Activated T-cell treated with anti-CD3 and anti-CD28 coated beads, Interleukin-2, amount 50 U/mL, for 4 hours (primary cell): ENCODE measurements around the gene SEMA3E. TPM values are rescaled to one million over a fixed set of nuclear protein-coding genes. Genes with fewer than 3 reads are reported as not detected.

Experiments used
- ATAC-seq, 2 donors: fragments of 200-7000 bp; cut with Tn5 transposase; one replicate each; pipeline ENCODE4 v1.10.0; 2021
- DNase-seq: peaks from one replicate; pipeline ENCODE4 v3.0.0-alpha.2; 2020
- H3K27me3 Mint-ChIP-seq: one replicate; pipeline ENCODE4 v1.8.0; 2021; ENCODE audit warnings: low read depth, mixed read lengths
- H3K36me3 Mint-ChIP-seq: one replicate; pipeline ENCODE4 v1.8.0; 2022; ENCODE audit warnings: mixed read lengths; ENCODE audit not compliant: insufficient read depth
- H3K4me1 Mint-ChIP-seq: one replicate; pipeline ENCODE4 v1.8.0; 2021; ENCODE audit warnings: low read depth, mixed read lengths
- H3K4me3 Mint-ChIP-seq: one replicate; pipeline ENCODE4 v1.8.0; 2021; ENCODE audit warnings: mild to moderate bottlenecking, moderate library complexity, mixed read lengths
- H3K9me3 Mint-ChIP-seq: one replicate; pipeline ENCODE4 v1.8.0; 2021; ENCODE audit warnings: mixed read lengths
- total RNA-seq, 3 donors: library from RNA; stranded (reverse); gene quantifications; one replicate each; pipeline ENCODE4 v1.2.1, GENCODE V29; 2021

SEMA3E gene
- total RNA-seq, 3 donors from 2014 or later, result not detected

- no peak for ATAC-seq
- no peak overlapping the region for H3K4me3 Mint-ChIP-seq
- no peak for DNase-seq
- peaks cover 3% of the 10 kb centered on the region for H3K9me3 Mint-ChIP-seq
- no peaks in the 10 kb centered on the region for H3K36me3 Mint-ChIP-seq
- no peaks in the 10 kb centered on the region for H3K27me3 Mint-ChIP-seq
- H3K4me1 Mint-ChIP-seq, result no peaks in the 10 kb centered on the region
Measured at GRCh38 chr7:83509255-83510021, 139.5 kb downstream of the SEMA3E start.

GRCh38 chr7:83504330-83504729 is 144.6 kb downstream of the SEMA3E start:
- Mint-ChIP-seq H3K4me3 (no peak overlapping the region), H3K9me3 (peaks cover 7% of the 10 kb centered on the region), H3K27me3 (no peaks in the 10 kb centered on the region), H3K36me3 (no peaks in the 10 kb centered on the region), H3K4me1 (no peaks in the 10 kb centered on the region)
- no peak for ATAC-seq
- DNase-seq, result no peak

GRCh38 chr7:83502636-83503035 is 146.3 kb downstream of the SEMA3E start:
- ATAC-seq, result no peak
- no peaks in the 10 kb centered on the region for H3K27me3 Mint-ChIP-seq
- no peaks in the 10 kb centered on the region for H3K4me1 Mint-ChIP-seq
- DNase-seq, result no peak
- H3K36me3 Mint-ChIP-seq, result no peaks in the 10 kb centered on the region
- peaks cover 7% of the 10 kb centered on the region for H3K9me3 Mint-ChIP-seq
- no peak overlapping the region for H3K4me3 Mint-ChIP-seq

GRCh38 chr7:83494683-83495082 is 154.3 kb downstream of the SEMA3E start:
- ATAC-seq, result no peak
- Mint-ChIP-seq H3K4me3 (no peak overlapping the region), H3K9me3 (no peaks in the 10 kb centered on the region)

GRCh38 chr7:83492802-83493201 is 156.1 kb downstream of the SEMA3E start:
- H3K27me3 Mint-ChIP-seq, result no peaks in the 10 kb centered on the region
- ATAC-seq (no peak), DNase-seq (no peak)
- no peaks in the 10 kb centered on the region for H3K4me1 Mint-ChIP-seq
- H3K36me3 Mint-ChIP-seq, result no peaks in the 10 kb centered on the region
- no peak overlapping the region for H3K4me3 Mint-ChIP-seq
- H3K9me3 Mint-ChIP-seq, result peaks cover 4% of the 10 kb centered on the region

More at GRCh38 chr7:83494683-83495082, 154.3 kb downstream of the SEMA3E start:
- no peaks in the 10 kb centered on the region for H3K27me3 Mint-ChIP-seq
- DNase-seq, result no peak
- H3K4me1 Mint-ChIP-seq, result no peaks in the 10 kb centered on the region
- H3K36me3 Mint-ChIP-seq, result no peaks in the 10 kb centered on the region

GRCh38 chr7:83487801-83488200 is 161.1 kb downstream of the SEMA3E start:
- Mint-ChIP-seq H3K4me1 (no peaks in the 10 kb centered on the region), H3K36me3 (no peaks in the 10 kb centered on the region), H3K4me3 (no peak overlapping the region), H3K27me3 (no peaks in the 10 kb centered on the region), H3K9me3 (peaks cover 13% of the 10 kb centered on the region)
- ATAC-seq (no peak), DNase-seq (no peak)

- H3K4me3 Mint-ChIP-seq, result no peak overlapping the region
- H3K9me3 Mint-ChIP-seq, result peaks cover 16% of the 10 kb centered on the region
- no peaks in the 10 kb centered on the region for H3K4me1 Mint-ChIP-seq
- ATAC-seq (no peak), DNase-seq (no peak)
- no peaks in the 10 kb centered on the region for H3K36me3 Mint-ChIP-seq
- H3K27me3 Mint-ChIP-seq, result no peaks in the 10 kb centered on the region
Measured at GRCh38 chr7:83486957-83487356, 162.0 kb downstream of the SEMA3E start.

- H3K36me3 Mint-ChIP-seq, result no peaks in the 10 kb centered on the region
- no peaks in the 10 kb centered on the region for H3K27me3 Mint-ChIP-seq
- H3K9me3 Mint-ChIP-seq, result peaks cover 16% of the 10 kb centered on the region
- no peak overlapping the region for H3K4me3 Mint-ChIP-seq
- ATAC-seq (no peak), DNase-seq (no peak)
- H3K4me1 Mint-ChIP-seq, result no peaks in the 10 kb centered on the region
Measured at GRCh38 chr7:83486536-83486935, 162.4 kb downstream of the SEMA3E start.

- ATAC-seq, result no peak
- no peaks in the 10 kb centered on the region for H3K4me1 Mint-ChIP-seq
- no peak overlapping the region for H3K4me3 Mint-ChIP-seq
- no peak for DNase-seq
- peaks cover 16% of the 10 kb centered on the region for H3K9me3 Mint-ChIP-seq
- no peaks in the 10 kb centered on the region for H3K27me3 Mint-ChIP-seq
- no peaks in the 10 kb centered on the region for H3K36me3 Mint-ChIP-seq
Measured at GRCh38 chr7:83484826-83485225, 164.1 kb downstream of the SEMA3E start.

- H3K36me3 Mint-ChIP-seq, result no peaks in the 10 kb centered on the region
- no peaks in the 10 kb centered on the region for H3K27me3 Mint-ChIP-seq
- peaks cover 17% of the 10 kb centered on the region for H3K9me3 Mint-ChIP-seq
- ATAC-seq (no peak), DNase-seq (no peak)
- no peaks in the 10 kb centered on the region for H3K4me1 Mint-ChIP-seq
- no peak overlapping the region for H3K4me3 Mint-ChIP-seq
Measured at GRCh38 chr7:83484266-83484665, 164.7 kb downstream of the SEMA3E start.

- no peaks in the 10 kb centered on the region for H3K36me3 Mint-ChIP-seq
- no peak overlapping the region for H3K4me3 Mint-ChIP-seq
- DNase-seq, result no peak
- no peaks in the 10 kb centered on the region for H3K4me1 Mint-ChIP-seq
- peaks cover 10% of the 10 kb centered on the region for H3K9me3 Mint-ChIP-seq
- H3K27me3 Mint-ChIP-seq, result no peaks in the 10 kb centered on the region
- no peak for ATAC-seq
Measured at GRCh38 chr7:83478616-83479015, 170.3 kb downstream of the SEMA3E start.

- no peaks in the 10 kb centered on the region for H3K4me1 Mint-ChIP-seq
- peaks cover 9% of the 10 kb centered on the region for H3K9me3 Mint-ChIP-seq
- H3K36me3 Mint-ChIP-seq, result no peaks in the 10 kb centered on the region
- no peak for ATAC-seq
- DNase-seq, result no peak
- H3K27me3 Mint-ChIP-seq, result no peaks in the 10 kb centered on the region
- H3K4me3 Mint-ChIP-seq, result no peak overlapping the region
Measured at GRCh38 chr7:83476511-83477050, 172.4 kb downstream of the SEMA3E start.

- DNase-seq (no peak), ATAC-seq (no peak)
- Mint-ChIP-seq H3K36me3 (no peaks in the 10 kb centered on the region), H3K27me3 (no peaks in the 10 kb centered on the region), H3K4me1 (no peaks in the 10 kb centered on the region), H3K9me3 (peaks cover 9% of the 10 kb centered on the region), H3K4me3 (no peak overlapping the region)
Measured at GRCh38 chr7:83475420-83475819, 173.5 kb downstream of the SEMA3E start.

- H3K4me3 Mint-ChIP-seq, result no peak overlapping the region
- H3K27me3 Mint-ChIP-seq, result no peaks in the 10 kb centered on the region
- no peak for ATAC-seq
Measured at GRCh38 chr7:83472376-83472775, 176.6 kb downstream of the SEMA3E start.

GRCh38 chr7:83469491-83469890 is 179.4 kb downstream of the SEMA3E start:
- ATAC-seq (no peak), DNase-seq (no peak)
- Mint-ChIP-seq H3K4me3 (no peak overlapping the region), H3K9me3 (peaks cover 3% of the 10 kb centered on the region), H3K36me3 (no peaks in the 10 kb centered on the region), H3K4me1 (no peaks in the 10 kb centered on the region), H3K27me3 (no peaks in the 10 kb centered on the region)

More at GRCh38 chr7:83472376-83472775, 176.6 kb downstream of the SEMA3E start:
- H3K36me3 Mint-ChIP-seq, result no peaks in the 10 kb centered on the region
- peaks cover 3% of the 10 kb centered on the region for H3K9me3 Mint-ChIP-seq
- H3K4me1 Mint-ChIP-seq, result no peaks in the 10 kb centered on the region
- DNase-seq, result no peak
